ENCODE results near the gene CREB3L1. TPM values are rescaled to one million over a fixed set of nuclear protein-coding genes. Genes with fewer than 3 reads are reported as not detected.

Gene CREB3L1
- total RNA-seq, 4 donors from 2014 or later = 1.3 to 8.7 (median 3.7) TPM

DNA sequence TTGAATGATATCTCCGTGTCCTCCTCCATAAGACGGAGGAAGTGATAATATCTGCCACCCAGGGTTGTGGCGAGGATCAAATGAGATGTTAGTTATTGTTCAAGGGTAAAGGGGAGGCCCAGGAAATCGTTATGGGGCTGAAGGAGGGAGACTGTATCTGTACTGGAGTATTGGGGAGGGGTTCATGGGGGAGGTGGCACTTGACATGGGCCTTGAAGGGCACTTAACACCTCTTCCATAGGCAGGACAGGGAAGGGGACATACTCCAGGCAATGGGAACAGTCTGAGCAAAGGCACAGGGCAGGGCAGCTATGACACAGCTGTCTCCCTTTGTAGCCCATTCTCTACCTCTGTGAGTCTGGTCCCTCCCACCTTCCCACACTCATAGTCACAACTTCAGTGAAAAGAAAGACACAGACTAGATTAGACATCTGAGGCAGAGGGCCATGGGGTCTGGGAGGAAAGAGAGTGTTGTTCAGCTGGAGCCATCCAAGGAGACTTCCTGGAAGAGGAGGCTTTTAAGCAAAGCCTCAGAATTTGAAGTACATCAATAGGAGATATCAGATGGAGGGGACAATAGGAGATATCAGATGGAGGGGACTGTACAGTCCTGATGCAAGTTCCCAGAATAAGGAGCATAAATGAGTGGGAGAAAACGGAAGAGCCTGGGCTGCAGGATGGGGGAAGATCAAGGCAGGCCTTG lies 54.0 kb downstream of the CREB3L1 start:
- WGBS = 73% methylated on average over 5 of the region's 5 CpGs
- Histone ChIP-seq H3K4me3 (no peak overlapping the region), H3K4me1 (peaks cover 16 to 38% (median 25%) of the 10 kb centered on the region in 4 donors), H3K36me3 (no peaks in the 10 kb centered on the region), H3K27ac (replicated peaks in 1 of 4) (no peak overlapping the region), H3K27me3 (peaks cover 9 to 53% (median 19%) of the 10 kb centered on the region in 4 donors), H3K9me3 (no peaks in the 10 kb centered on the region)
- TF ChIP-seq, protein P1, sequence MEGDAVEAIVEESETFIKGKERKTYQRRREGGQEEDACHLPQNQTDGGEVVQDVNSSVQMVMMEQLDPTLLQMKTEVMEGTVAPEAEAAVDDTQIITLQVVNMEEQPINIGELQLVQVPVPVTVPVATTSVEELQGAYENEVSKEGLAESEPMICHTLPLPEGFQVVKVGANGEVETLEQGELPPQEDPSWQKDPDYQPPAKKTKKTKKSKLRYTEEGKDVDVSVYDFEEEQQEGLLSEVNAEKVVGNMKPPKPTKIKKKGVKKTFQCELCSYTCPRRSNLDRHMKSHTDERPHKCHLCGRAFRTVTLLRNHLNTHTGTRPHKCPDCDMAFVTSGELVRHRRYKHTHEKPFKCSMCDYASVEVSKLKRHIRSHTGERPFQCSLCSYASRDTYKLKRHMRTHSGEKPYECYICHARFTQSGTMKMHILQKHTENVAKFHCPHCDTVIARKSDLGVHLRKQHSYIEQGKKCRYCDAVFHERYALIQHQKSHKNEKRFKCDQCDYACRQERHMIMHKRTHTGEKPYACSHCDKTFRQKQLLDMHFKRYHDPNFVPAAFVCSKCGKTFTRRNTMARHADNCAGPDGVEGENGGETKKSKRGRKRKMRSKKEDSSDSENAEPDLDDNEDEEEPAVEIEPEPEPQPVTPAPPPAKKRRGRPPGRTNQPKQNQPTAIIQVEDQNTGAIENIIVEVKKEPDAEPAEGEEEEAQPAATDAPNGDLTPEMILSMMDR (IDR thresholded peaks at IDR 0.05) = no peak
- no peak for TF ChIP-seq POLR2A (IDR thresholded peaks at IDR 0.05; ENCODE audit: low read depth)
- no peak for TF ChIP-seq POLR2AphosphoS5 (IDR thresholded peaks at IDR 0.05)
- TF ChIP-seq EP300 (IDR thresholded peaks at IDR 0.05) = no peak
- intact Hi-C loops (cut with DNase I) = no loop called here
- DNase-seq (ENCODE audit: extremely low spot score) = no peak

DNA sequence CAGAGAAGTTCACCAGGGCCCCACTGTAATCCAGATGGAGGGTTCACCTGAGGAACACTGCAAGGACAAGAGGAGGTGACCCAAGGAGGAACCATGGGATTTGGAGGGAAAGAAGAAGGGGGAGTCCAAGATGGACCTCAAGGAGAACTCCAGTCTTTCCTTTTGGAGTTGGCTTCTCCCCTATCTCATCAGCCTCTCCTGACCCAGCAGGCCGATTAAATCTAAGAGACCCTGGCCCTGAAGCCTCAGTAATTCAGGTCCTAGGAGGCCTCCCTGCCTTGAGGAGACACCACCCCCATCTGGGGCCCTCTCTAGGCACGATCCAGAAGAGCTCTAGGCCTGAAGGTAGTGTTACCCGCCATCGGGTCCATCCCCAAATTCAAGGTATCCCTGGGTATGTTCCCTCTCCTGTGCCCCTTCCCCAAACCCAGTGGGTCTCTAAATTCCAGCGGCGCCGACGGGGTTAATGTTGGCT lies 54.7 kb downstream of the CREB3L1 start:
- WGBS = 29% methylated on average over 8 of the region's 8 CpGs
- peaks cover 9 to 53% (median 19%) of the 10 kb centered on the region in 4 donors for H3K27me3 ChIP-seq
- H3K27ac ChIP-seq (replicated peaks in 1 of 4) = no peak overlapping the region
- H3K4me1 ChIP-seq = peaks cover 16 to 38% (median 25%) of the 10 kb centered on the region in 4 donors
- DNase-seq (ENCODE audit: extremely low spot score) = no peak
- intact Hi-C loops (cut with DNase I) = no loop called here
- TF ChIP-seq POLR2A (IDR thresholded peaks at IDR 0.05; ENCODE audit: low read depth) = no peak
- no peaks in the 10 kb centered on the region for H3K36me3 ChIP-seq
- H3K9me3 ChIP-seq = no peaks in the 10 kb centered on the region
- peak overlapping the region; percentile 49 to 66 (median 60) for H3K4me3 ChIP-seq

DNA sequence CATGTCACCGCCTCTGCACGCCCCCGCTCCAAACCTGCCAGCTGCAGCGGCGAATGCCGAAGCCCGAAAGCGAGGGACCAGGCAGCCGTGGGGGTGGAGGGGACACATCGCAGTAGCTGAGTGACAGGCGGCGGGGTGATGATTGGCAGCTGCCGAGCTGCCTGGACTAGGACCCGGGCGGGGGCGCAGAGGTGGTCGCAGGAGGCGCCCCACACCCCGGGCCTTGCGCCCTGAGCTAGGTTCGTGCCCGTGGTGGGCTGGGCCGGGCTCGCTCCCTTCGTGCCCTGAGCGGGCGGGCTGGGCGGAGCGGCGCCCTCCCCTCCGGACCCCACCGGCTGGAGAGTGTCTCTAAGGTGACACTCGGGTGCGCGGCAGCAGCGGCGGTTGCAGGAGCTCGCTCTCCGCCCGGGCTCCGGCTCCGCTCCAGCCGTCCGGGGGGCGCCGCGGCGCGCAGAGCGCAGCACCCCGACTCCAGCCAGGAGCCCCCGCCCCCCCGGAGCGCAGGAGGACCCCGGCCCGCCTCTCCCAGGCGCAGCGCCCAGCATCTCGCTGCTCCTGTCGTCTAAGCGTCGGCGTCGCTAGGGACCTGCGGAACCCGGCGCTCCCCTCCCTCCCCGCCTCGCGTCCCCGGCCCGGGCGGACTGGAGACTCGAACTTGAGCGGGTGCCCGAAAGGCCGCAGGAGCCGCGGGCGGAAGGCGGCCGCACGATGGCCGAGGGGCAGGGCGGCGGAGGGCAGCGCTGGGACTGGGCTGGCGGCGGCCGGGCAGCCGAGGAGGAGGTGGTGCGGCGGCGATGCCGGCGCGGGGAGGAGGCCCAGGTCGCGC lies 55.3 kb downstream of the CREB3L1 start:
- intact Hi-C loops (cut with DNase I) = no loop called here
- no peak for TF ChIP-seq POLR2AphosphoS5 (IDR thresholded peaks at IDR 0.05)
- no peak for TF ChIP-seq POLR2A (IDR thresholded peaks at IDR 0.05; ENCODE audit: low read depth)
- TF ChIP-seq, protein P1 (IDR thresholded peaks at IDR 0.05) = no peak
- TF ChIP-seq EP300 (IDR thresholded peaks at IDR 0.05) = no peak
- no peak for DNase-seq (ENCODE audit: extremely low spot score)
- Histone ChIP-seq H3K27me3 (peaks cover 9 to 53% (median 19%) of the 10 kb centered on the region in 4 donors), H3K9me3 (no peaks in the 10 kb centered on the region), H3K4me1 (peaks cover 17 to 35% (median 25%) of the 10 kb centered on the region in 4 donors), H3K4me3 (peak overlapping the region; percentile 49 to 66 (median 60)), H3K36me3 (no peaks in the 10 kb centered on the region), H3K27ac (replicated peaks in 1 of 4) (peak overlapping the region in 1 of 4 donors; percentile 26)
- 19% methylated on average over 4 of the region's 99 CpGs for WGBS

DNA sequence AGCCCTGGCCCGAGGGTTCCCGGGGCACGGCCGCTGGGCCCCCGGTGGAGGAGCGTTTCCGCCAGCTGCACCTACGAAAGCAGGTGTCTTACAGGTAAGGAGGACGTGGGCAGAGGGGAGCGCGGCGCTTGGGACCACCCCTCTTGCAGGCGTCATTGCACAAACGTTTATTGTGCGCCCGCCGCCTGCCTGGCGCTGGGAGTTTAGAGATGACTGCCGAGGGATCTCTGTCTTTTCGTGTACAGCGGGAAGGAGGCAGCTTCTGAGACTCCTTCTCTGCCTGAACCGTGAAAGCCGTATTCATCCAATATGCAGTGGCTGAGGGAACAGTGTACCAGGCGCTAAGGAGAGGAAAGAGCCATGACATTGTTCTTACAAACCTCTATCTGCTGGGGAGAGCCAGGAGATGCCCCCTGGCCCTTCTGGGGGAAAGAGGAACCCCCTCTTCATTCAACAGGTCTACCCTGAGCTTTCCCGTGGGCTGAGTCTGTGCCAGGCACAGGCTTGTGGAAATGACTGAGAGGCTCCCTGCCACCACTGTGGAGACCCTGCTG lies 56.0 kb downstream of the CREB3L1 start:
- Histone ChIP-seq H3K27ac (replicated peaks in 1 of 4) (peak overlapping the region in 1 of 4 donors; percentile 26), H3K4me1 (peaks cover 24 to 39% (median 30%) of the 10 kb centered on the region in 4 donors), H3K9me3 (no peaks in the 10 kb centered on the region), H3K4me3 (peak overlapping the region; percentile 49 to 66 (median 60)), H3K27me3 (peaks cover 9 to 53% (median 19%) of the 10 kb centered on the region in 4 donors), H3K36me3 (no peaks in the 10 kb centered on the region)
- DNase-seq (ENCODE audit: extremely low spot score) = no peak
- WGBS = 16% methylated on average over 14 of the region's 25 CpGs
- intact Hi-C loops (cut with DNase I) = no loop called here
- TF ChIP-seq POLR2A (IDR thresholded peaks at IDR 0.05; ENCODE audit: low read depth) (no peak), POLR2AphosphoS5 (IDR thresholded peaks at IDR 0.05) (no peak), EP300 (IDR thresholded peaks at IDR 0.05) (no peak)
- TF ChIP-seq, protein P1 (IDR thresholded peaks at IDR 0.05) = no peak

DNA sequence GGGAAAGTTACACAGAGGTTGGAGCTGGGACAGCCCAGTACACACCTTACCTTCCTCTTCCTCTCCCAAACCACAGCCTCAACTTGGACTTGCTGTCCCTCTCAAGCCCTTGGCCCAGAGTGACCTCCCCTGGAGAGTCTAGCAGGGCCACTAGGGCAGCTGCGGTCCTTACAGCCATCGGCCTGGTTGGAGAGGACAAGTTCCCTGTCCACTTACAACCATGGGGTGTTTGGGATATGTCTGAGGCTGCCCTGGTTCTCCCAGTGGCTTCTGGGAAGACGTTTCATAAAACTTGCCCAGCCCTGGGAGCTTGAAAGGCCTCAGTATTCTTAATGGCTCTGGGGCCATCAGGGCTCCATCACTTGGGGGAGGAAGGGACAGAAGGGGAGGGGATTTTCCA lies 56.7 kb downstream of the CREB3L1 start:
- H3K27ac ChIP-seq (replicated peaks in 1 of 4) = no peak overlapping the region
- 100% methylated on average over 3 of the region's 3 CpGs for WGBS
- no peaks in the 10 kb centered on the region for H3K36me3 ChIP-seq

More for the DNA sequence above, 56.7 kb downstream of the CREB3L1 start:
- Histone ChIP-seq H3K9me3 (no peaks in the 10 kb centered on the region), H3K4me1 (peaks cover 31 to 46% (median 38%) of the 10 kb centered on the region in 4 donors), H3K27me3 (peaks cover 9 to 53% (median 19%) of the 10 kb centered on the region in 4 donors), H3K4me3 (no peak overlapping the region)
- DNase-seq (ENCODE audit: extremely low spot score) = no peak
- TF ChIP-seq POLR2AphosphoS5 (IDR thresholded peaks at IDR 0.05) = no peak
- TF ChIP-seq POLR2A (IDR thresholded peaks at IDR 0.05; ENCODE audit: low read depth) = no peak
- TF ChIP-seq, protein P1 (IDR thresholded peaks at IDR 0.05) = no peak
- TF ChIP-seq EP300 (IDR thresholded peaks at IDR 0.05) = no peak
- intact Hi-C loops (cut with DNase I) = no loop called here

All from esophagus muscularis mucosa (tissue), 4 donors.